Measurements from ENCODE around the gene BACH1. TPM values are rescaled to one million over a fixed set of nuclear protein-coding genes. Genes with fewer than 3 reads are reported as not detected.

The BACH1 gene
- total RNA-seq, 1 donor from 2014 or later: 49.4 TPM

- H3K36me3 Mint-ChIP-seq (ENCODE audit: low read depth, unreplicated experiment): no peaks in the 10 kb centered on the region
- H3K4me3 Mint-ChIP-seq (ENCODE audit: unreplicated experiment): no peak overlapping the region
- TF ChIP-seq CTCF (IDR thresholded peaks at IDR 0.05; ENCODE audit: unreplicated experiment): no peak
- H3K27ac Mint-ChIP-seq (ENCODE audit: unreplicated experiment): no peak overlapping the region
- H3K27me3 Mint-ChIP-seq (ENCODE audit: unreplicated experiment): no peaks in the 10 kb centered on the region
- no peak for DNase-seq (ENCODE audit: low spot score)
- H3K9me3 Mint-ChIP-seq (ENCODE audit: unreplicated experiment): no peaks in the 10 kb centered on the region
- H3K4me1 Mint-ChIP-seq (ENCODE audit: unreplicated experiment): no peaks in the 10 kb centered on the region
Measured at GRCh38 chr21:29390778-29391177, 92.1 kb downstream of the BACH1 start.

DNA sequence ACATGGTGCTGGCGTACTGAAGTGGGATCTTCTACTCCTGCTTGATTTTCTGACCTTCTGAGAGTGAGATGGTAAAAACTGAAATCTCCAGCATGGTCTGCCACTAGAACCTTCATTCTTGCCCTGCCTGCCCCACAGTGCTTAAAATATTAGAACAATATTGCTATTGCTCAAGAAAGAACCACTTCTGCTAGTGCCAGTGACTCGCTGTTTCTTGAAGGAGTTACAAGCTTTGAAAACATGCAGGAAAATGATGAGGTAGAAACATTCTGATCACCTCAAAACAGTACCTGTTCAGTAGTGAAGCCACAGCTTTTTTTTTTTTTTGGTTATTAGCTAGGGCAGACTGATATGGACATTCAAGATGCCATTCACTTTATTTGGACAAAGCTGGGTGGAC lies 95.3 kb downstream of the BACH1 start:
- no peak overlapping the region for H3K27ac Mint-ChIP-seq (ENCODE audit: unreplicated experiment)
- no peak overlapping the region for H3K4me3 Mint-ChIP-seq (ENCODE audit: unreplicated experiment)
- no peaks in the 10 kb centered on the region for H3K27me3 Mint-ChIP-seq (ENCODE audit: unreplicated experiment)
- no peak for TF ChIP-seq CTCF (IDR thresholded peaks at IDR 0.05; ENCODE audit: unreplicated experiment)
- no peaks in the 10 kb centered on the region for H3K9me3 Mint-ChIP-seq (ENCODE audit: unreplicated experiment)
- DNase-seq (ENCODE audit: low spot score): no peak
- no peaks in the 10 kb centered on the region for H3K4me1 Mint-ChIP-seq (ENCODE audit: unreplicated experiment)
- H3K36me3 Mint-ChIP-seq (ENCODE audit: low read depth, unreplicated experiment): peaks cover 7% of the 10 kb centered on the region

Other genes with a start within 250 kb of the BACH1 start
- gene CCT8, start 225.3 kb upstream of the BACH1 start, total RNA-seq (ENCODE audit: unreplicated experiment): 186 TPM
- gene MAP3K7CL, start 168.3 kb upstream of the BACH1 start, total RNA-seq (ENCODE audit: unreplicated experiment): 1.0 TPM